Measurements from ENCODE around the gene MOK.
"Not testable (repeated sequence)": the region's sequence is repeated elsewhere in the genome, so short reads cannot be mapped to it uniquely, and the experiment has no call there.

Gene MOK

GRCh38 chr14:102321456-102322422 is 16.8 kb upstream of the MOK start:
- DNase-seq (ENCODE audit: low read depth, low spot score), result no peak

GRCh38 chr14:102320671-102321455 is 15.9 kb upstream of the MOK start:
- no peak for DNase-seq (ENCODE audit: low read depth, low spot score)

- no peak for DNase-seq (ENCODE audit: low read depth, low spot score)
Observed at GRCh38 chr14:102320033-102320660, 15.2 kb upstream of the MOK start.

- no peak for DNase-seq (ENCODE audit: low read depth, low spot score)
Observed at GRCh38 chr14:102319351-102320032, 14.5 kb upstream of the MOK start, which contains the start of gene ZNF839. Gene ZNF839, plus strand, starts transcription at chr14:102319746. Its CDS starts 20 bp downstream, at chr14:102319766.

GRCh38 chr14:102318781-102319276 is 13.9 kb upstream of the MOK start:
- no peak for DNase-seq (ENCODE audit: low read depth, low spot score)

GRCh38 chr14:102317564-102318248 is 12.7 kb upstream of the MOK start:
- no peak for DNase-seq (ENCODE audit: low read depth, low spot score)

GRCh38 chr14:102316743-102317563 is 12.0 kb upstream of the MOK start:
- DNase-seq (ENCODE audit: low read depth, low spot score), result peak; percentile 95

GRCh38 chr14:102316338-102316742 is 11.4 kb upstream of the MOK start:
- no peak for DNase-seq (ENCODE audit: low read depth, low spot score)

GRCh38 chr14:102315121-102315520 is 10.2 kb upstream of the MOK start:
- no peak for DNase-seq (ENCODE audit: low read depth, low spot score)

GRCh38 chr14:102314242-102315011 is 9.5 kb upstream of the MOK start:
- DNase-seq (ENCODE audit: low read depth, low spot score), result no peak

- no peak for DNase-seq (ENCODE audit: low read depth, low spot score)
Observed at GRCh38 chr14:102303664-102304063, 1.3 kb downstream of the MOK start.

GRCh38 chr14:102298303-102299070 is 6.5 kb downstream of the MOK start:
- DNase-seq (ENCODE audit: low read depth, low spot score), result not testable (repeated sequence)

- no peak for DNase-seq (ENCODE audit: low read depth, low spot score)
Observed at GRCh38 chr14:102297436-102298170, 7.4 kb downstream of the MOK start.

- DNase-seq (ENCODE audit: low read depth, low spot score), result no peak
Observed at GRCh38 chr14:102295270-102295669, 9.7 kb downstream of the MOK start.

GRCh38 chr14:102293781-102294180 is 11.2 kb downstream of the MOK start:
- DNase-seq (ENCODE audit: low read depth, low spot score), result no peak

- no peak for DNase-seq (ENCODE audit: low read depth, low spot score)
Observed at GRCh38 chr14:102292441-102292840, 12.5 kb downstream of the MOK start.

- no peak for DNase-seq (ENCODE audit: low read depth, low spot score)
Observed at GRCh38 chr14:102288139-102288538, 16.8 kb downstream of the MOK start.
